ENCODE results near the gene PAK4. TPM values are rescaled to one million over a fixed set of nuclear protein-coding genes. Genes with fewer than 3 reads are reported as not detected.

Gene PAK4
- total RNA-seq, 1 experiment from 2014 or later: 90.1 TPM

GRCh38 chr19:39179754-39180153 is 54.2 kb downstream of the PAK4 start:
- CTCF ChIA-PET: no interaction called here
- Histone ChIP-seq H3K4me1 (ENCODE audit: control insufficient read depth in 1 of 2, insufficient read depth in 2 of 2, low read length in 2 of 2) (no peaks in the 10 kb centered on the region), H3K4me2 (ENCODE audit: low read length) (no peak overlapping the region), H3K27ac (ENCODE audit: low read depth, low read length) (no peak overlapping the region), H4K20me1 (ENCODE audit: insufficient read depth) (no peaks in the 10 kb centered on the region), H3K27me3 (ENCODE audit: insufficient read depth, low read length) (no peaks in the 10 kb centered on the region), H3K9me3 (ENCODE audit: control insufficient read depth in 1 of 2, insufficient read depth in 1 of 2, low read depth in 1 of 2, low read length in 2 of 2) (no peaks in the 10 kb centered on the region), H3K4me3 (replicated peaks in 1 of 2; ENCODE audit: low read depth in 1 of 2, low read length in 2 of 2) (no peak overlapping the region), H3K9me2 (ENCODE audit: insufficient read depth) (no peaks in the 10 kb centered on the region), H3K36me3 (ENCODE audit: control insufficient read depth in 1 of 2, insufficient read depth in 2 of 2, low read length in 2 of 2) (peaks cover 0 to 6% of the 10 kb centered on the region in 2 experiments; a peak in 2 of 4 replicates), H3K9ac (ENCODE audit: low read length) (no peak overlapping the region), H3K79me2 (ENCODE audit: insufficient read depth, low read length) (no peaks in the 10 kb centered on the region), H2AFZ (ENCODE audit: low read depth, low read length, poor library complexity, severe bottlenecking) (no peak overlapping the region)
- RAD21 ChIA-PET (ENCODE audit: low non-redundant PET in 1 of 2, low total read pairs in 2 of 2, uncharacterized antibody in 2 of 2, unreplicated experiment in 2 of 2): no interaction called here
- no TSS peak for BruUV-seq (replicated peaks)
- no peak for TF ChIP-seq ATF3 (IDR thresholded peaks at IDR 0.05)
- TF ChIP-seq POLR2A (IDR thresholded peaks at IDR 0.05; ENCODE audit: borderline replicate concordance, extremely low read depth, insufficient read depth, insufficient read length): no peak
- TF ChIP-seq MAX (IDR thresholded peaks at IDR 0.05): no peak
- TF ChIP-seq SRF (IDR thresholded peaks at IDR 0.05; ENCODE audit: low read depth): no peak
- DNase-seq (ENCODE audit: low read depth, low spot score): no peak
- intact Hi-C loops (cut with micrococcal nuclease): no loop called here
- POLR2A ChIA-PET: no interaction called here
- ATAC-seq: no peak

GRCh38 chr19:39180749-39181148 is 55.2 kb downstream of the PAK4 start:
- Histone ChIP-seq H3K9ac (ENCODE audit: low read length) (no peak overlapping the region), H3K4me2 (ENCODE audit: low read length) (no peak overlapping the region), H3K27me3 (ENCODE audit: insufficient read depth, low read length) (no peaks in the 10 kb centered on the region), H3K27ac (ENCODE audit: low read depth, low read length) (no peak overlapping the region), H3K4me3 (replicated peaks in 1 of 2; ENCODE audit: low read depth in 1 of 2, low read length in 2 of 2) (no peak overlapping the region), H2AFZ (ENCODE audit: low read depth, low read length, poor library complexity, severe bottlenecking) (no peak overlapping the region), H3K9me3 (ENCODE audit: control insufficient read depth in 1 of 2, insufficient read depth in 1 of 2, low read depth in 1 of 2, low read length in 2 of 2) (no peaks in the 10 kb centered on the region), H3K9me2 (ENCODE audit: insufficient read depth) (no peaks in the 10 kb centered on the region), H3K79me2 (ENCODE audit: insufficient read depth, low read length) (no peaks in the 10 kb centered on the region), H3K4me1 (ENCODE audit: control insufficient read depth in 1 of 2, insufficient read depth in 2 of 2, low read length in 2 of 2) (no peaks in the 10 kb centered on the region), H4K20me1 (ENCODE audit: insufficient read depth) (no peaks in the 10 kb centered on the region), H3K36me3 (ENCODE audit: control insufficient read depth in 1 of 2, insufficient read depth in 2 of 2, low read length in 2 of 2) (peaks cover 0 to 6% of the 10 kb centered on the region in 2 experiments; a peak in 2 of 4 replicates)
- TF ChIP-seq SP1 (IDR thresholded peaks at IDR 0.05; ENCODE audit: low read depth) (no peak), ZNF274 (IDR thresholded peaks at IDR 0.05; ENCODE audit: low read depth, low read length) (no peak), SRF (IDR thresholded peaks at IDR 0.05; ENCODE audit: low read depth) (no peak), JUND (IDR thresholded peaks at IDR 0.05) (no peak), MAX (IDR thresholded peaks at IDR 0.05) (no peak), ZBTB33 (IDR thresholded peaks at IDR 0.05; ENCODE audit: extremely low read depth, insufficient replicate concordance, low read length) (no peak), POLR2A (IDR thresholded peaks at IDR 0.05; ENCODE audit: borderline replicate concordance, extremely low read depth, insufficient read depth, insufficient read length) (no peak), ATF3 (IDR thresholded peaks at IDR 0.05) (no peak), CTCF (IDR thresholded peaks at IDR 0.05 in 2 of 3, conservative IDR thresholded peaks at IDR 0.05 in 1 of 3; ENCODE audit: borderline replicate concordance in 1 of 3, insufficient read depth in 1 of 3, low read depth in 2 of 3, low read length in 2 of 3) (no peak), POLR2AphosphoS5 (IDR thresholded peaks at IDR 0.05; ENCODE audit: low read depth, low read length) (no peak; the same call in none of the 2 replicates), EZH2 (IDR thresholded peaks at IDR 0.05) (no peak), CBX3 (IDR thresholded peaks at IDR 0.05; ENCODE audit: low read depth) (no peak), ZFX (IDR thresholded peaks at IDR 0.05) (no peak), TCF7L2 (IDR thresholded peaks at IDR 0.05; ENCODE audit: borderline replicate concordance, extremely low read depth, insufficient read depth, insufficient read length) (no peak), EGR1 (IDR thresholded peaks at IDR 0.05; ENCODE audit: low read depth) (no peak)
- POLR2A ChIA-PET: no interaction called here
- RAD21 ChIA-PET (ENCODE audit: low non-redundant PET in 1 of 2, low total read pairs in 2 of 2, uncharacterized antibody in 2 of 2, unreplicated experiment in 2 of 2): no interaction called here
- BruUV-seq (replicated peaks): TSS peak; percentile 4
- intact Hi-C loops (cut with micrococcal nuclease): no loop called here
- ATAC-seq (no peak), DNase-seq (ENCODE audit: low read depth, low spot score) (no peak)
- CTCF ChIA-PET: no interaction called here
